A673 (cell line): ENCODE results near the gene SH3D21. TPM values are rescaled to one million over a fixed set of nuclear protein-coding genes. Genes with fewer than 3 reads are reported as not detected.

ENCODE experiments used
- BruUV-seq: library from RNA; stranded (reverse); fragments of 400-500 nt; replicated peaks from 2 replicates; lab custom pipeline; 2021; lab: Mats Ljungman, UMichigan
- CTCF ChIA-PET: fragments of 300-600 bp; sonication (Branson Sonifier 250); formaldehyde crosslinking; loops from one replicate; lab custom pipeline; 2022; ENCODE audit warnings: antibody characterized with exemption; lab: Charles Lee
- POLR2A ChIA-PET: fragments of 300-600 bp; sonication (Branson Sonifier 250); formaldehyde crosslinking; loops from one replicate; lab custom pipeline; 2022; ENCODE audit warnings: antibody characterized with exemption; ENCODE audit not compliant: low non-redundant PET; lab: Charles Lee
- DNase-seq: peaks from one replicate; pipeline ENCODE4 v3.0.0-alpha.2; 2015; ENCODE audit warnings: low spot score
- H3K27ac ChIP-seq: fragments of 200-600 bp; sonication (generic); 2 replicates; pipeline ENCODE4 v1.5.1; 2016; ENCODE audit warnings: mixed run types, low read depth, mild to moderate bottlenecking, mixed read lengths, antibody characterized with exemption, low read length; ENCODE audit not compliant: poor library complexity, severe bottlenecking
- H3K27me3 ChIP-seq: fragments of 200-600 bp; sonication (generic); replicated peaks from 2 replicates; pipeline ENCODE4 v1.6.1; 2017; ENCODE audit warnings: mixed run types, low read depth, mild to moderate bottlenecking, mixed read lengths, antibody characterized with exemption, low read length; ENCODE audit not compliant: insufficient read depth, poor library complexity
- H3K36me3 ChIP-seq: fragments of 200-600 bp; sonication (generic); 2 replicates; pipeline ENCODE4 v1.6.1; 2016; ENCODE audit warnings: mixed run types, mild to moderate bottlenecking, mixed read lengths, antibody characterized with exemption, low read length; ENCODE audit not compliant: insufficient read depth, poor library complexity, severe bottlenecking
- H3K4me1 ChIP-seq: fragments of 200-600 bp; sonication (generic); 2 replicates; pipeline ENCODE4 v1.6.1; 2017; ENCODE audit warnings: mixed run types, mild to moderate bottlenecking, mixed read lengths, antibody characterized with exemption, low read length; ENCODE audit not compliant: insufficient read depth, poor library complexity, severe bottlenecking
- H3K4me3 ChIP-seq: fragments of 200-600 bp; sonication (generic); 2 replicates; pipeline ENCODE4 v1.5.1; 2016; ENCODE audit warnings: low read depth, mixed run types, mild to moderate bottlenecking, mixed read lengths, low read length; ENCODE audit not compliant: poor library complexity, severe bottlenecking
- H3K9me3 ChIP-seq: fragments of 200-600 bp; sonication (generic); 2 replicates; pipeline ENCODE4 v1.6.1; 2016; ENCODE audit warnings: mixed run types, low read depth, mild to moderate bottlenecking, mixed read lengths, antibody characterized with exemption, low read length; ENCODE audit not compliant: poor library complexity, severe bottlenecking
- EZH2 ChIP-seq: fragments of 200-600 bp; sonication (generic); IDR thresholded peaks from 2 replicates; pipeline ENCODE4 v1.6.1; 2017; ENCODE audit warnings: borderline replicate concordance, low read depth, mild to moderate bottlenecking, mixed read lengths, antibody characterized with exemption, low read length; ENCODE audit not compliant: poor library complexity, severe bottlenecking
- intact Hi-C: fragments of 100-400 bp; cut with micrococcal nuclease; formaldehyde crosslinking; loops from one replicate; pipeline ENCODE4 v1.10.0; 2022; ENCODE audit not compliant: unreplicated experiment
- total RNA-seq: library from RNA; stranded (reverse); gene quantifications from 2 replicates; pipeline ENCODE4 v1.2.3, GENCODE V29; 2021
- TF ChIP-seq, protein P1 (sequence below): fragments of 300-800, 200-600 bp; sonication (generic); conservative IDR thresholded peaks from 2 replicates; pipeline ENCODE4 v1.5.1; 2017; ENCODE audit warnings: low read depth, mild to moderate bottlenecking, antibody characterized with exemption, low read length, moderate library complexity, mixed read lengths

The SH3D21 gene
- total RNA-seq, 1 experiment from 2014 or later = 2.9 TPM

DNA sequence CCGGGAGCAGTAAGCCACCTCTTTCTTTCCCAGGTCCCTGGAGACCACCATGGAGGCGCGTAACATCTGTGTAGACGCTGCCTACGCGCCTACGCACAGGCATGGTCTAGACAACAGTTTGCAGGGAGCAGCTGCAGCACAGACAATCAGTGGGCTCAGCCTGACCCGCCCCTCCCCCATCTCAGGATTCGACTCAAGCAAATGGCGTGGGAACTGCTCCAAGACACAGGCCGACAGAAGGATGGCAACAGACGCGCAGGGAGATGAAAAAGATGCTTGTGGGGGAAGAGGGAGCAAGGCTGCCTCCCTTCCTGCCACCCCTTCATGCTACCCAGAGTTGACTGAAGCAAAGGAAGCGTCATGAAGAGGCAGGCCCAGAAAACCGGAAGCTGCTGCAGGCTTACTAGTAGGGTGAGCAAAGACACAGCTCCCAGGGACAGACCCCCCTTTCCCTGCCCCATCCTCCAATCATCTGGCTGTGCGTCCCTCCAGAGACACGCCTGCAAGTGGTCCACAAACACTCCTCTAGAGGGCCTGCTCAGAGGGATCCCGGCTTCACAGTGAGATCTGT is 60.0 kb downstream of the SH3D21 start:
- ChIA-PET CTCF (interaction anchor here (0.8 to 1.2 kb wide), 4 partner anchors 8 to 217 kb away, joined by 3 read pairs; partner anchors contain the start of gene TRAPPC3), POLR2A (interaction anchor here (0.6 kb wide), 1 partner anchor 85 kb away, joined by 10 read pairs; no protein-coding TSS in a partner anchor)
- DNase-seq = peak; percentile 92
- no peaks in the 10 kb centered on the region for H3K9me3 ChIP-seq
- H3K27me3 ChIP-seq = no peaks in the 10 kb centered on the region
- H3K36me3 ChIP-seq = peaks cover 26% of the 10 kb centered on the region
- peaks cover 24% of the 10 kb centered on the region for H3K4me1 ChIP-seq
- no peak overlapping the region for H3K4me3 ChIP-seq
- intact Hi-C loops = loop anchor here (1.0 kb wide), 1 partner anchor 217 kb away; the partner anchor contains the start of gene TRAPPC3
- BruUV-seq = no TSS peak
- no peak for TF ChIP-seq EZH2
- TF ChIP-seq, protein P1, sequence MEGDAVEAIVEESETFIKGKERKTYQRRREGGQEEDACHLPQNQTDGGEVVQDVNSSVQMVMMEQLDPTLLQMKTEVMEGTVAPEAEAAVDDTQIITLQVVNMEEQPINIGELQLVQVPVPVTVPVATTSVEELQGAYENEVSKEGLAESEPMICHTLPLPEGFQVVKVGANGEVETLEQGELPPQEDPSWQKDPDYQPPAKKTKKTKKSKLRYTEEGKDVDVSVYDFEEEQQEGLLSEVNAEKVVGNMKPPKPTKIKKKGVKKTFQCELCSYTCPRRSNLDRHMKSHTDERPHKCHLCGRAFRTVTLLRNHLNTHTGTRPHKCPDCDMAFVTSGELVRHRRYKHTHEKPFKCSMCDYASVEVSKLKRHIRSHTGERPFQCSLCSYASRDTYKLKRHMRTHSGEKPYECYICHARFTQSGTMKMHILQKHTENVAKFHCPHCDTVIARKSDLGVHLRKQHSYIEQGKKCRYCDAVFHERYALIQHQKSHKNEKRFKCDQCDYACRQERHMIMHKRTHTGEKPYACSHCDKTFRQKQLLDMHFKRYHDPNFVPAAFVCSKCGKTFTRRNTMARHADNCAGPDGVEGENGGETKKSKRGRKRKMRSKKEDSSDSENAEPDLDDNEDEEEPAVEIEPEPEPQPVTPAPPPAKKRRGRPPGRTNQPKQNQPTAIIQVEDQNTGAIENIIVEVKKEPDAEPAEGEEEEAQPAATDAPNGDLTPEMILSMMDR = no peak; the same call in 1 of the 2 replicates
- peak overlapping the region; percentile 62 for H3K27ac ChIP-seq

DNA sequence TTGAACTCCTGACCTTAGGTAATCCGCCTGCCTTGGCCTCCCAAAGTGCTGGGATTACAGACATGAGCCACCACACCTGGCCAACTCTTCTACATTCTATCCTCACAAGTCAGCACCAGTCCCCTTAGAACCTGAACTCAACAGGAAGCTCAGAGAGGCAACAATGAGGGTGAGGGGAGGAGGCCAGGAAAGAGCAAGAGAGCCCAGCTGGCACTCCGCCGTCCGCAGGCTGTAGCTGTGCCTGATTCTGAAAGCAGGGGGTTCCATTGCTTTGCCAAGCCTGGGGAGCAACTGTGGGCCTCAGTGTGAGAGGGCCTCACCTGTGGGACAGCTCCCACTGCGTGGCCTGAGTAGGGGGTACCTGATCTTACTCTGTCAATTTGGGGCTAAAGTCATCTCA is 60.9 kb downstream of the SH3D21 start:
- Histone ChIP-seq H3K27me3 (no peaks in the 10 kb centered on the region), H3K9me3 (no peaks in the 10 kb centered on the region), H3K27ac (no peak overlapping the region), H3K36me3 (peaks cover 22% of the 10 kb centered on the region), H3K4me1 (peaks cover 31% of the 10 kb centered on the region), H3K4me3 (no peak overlapping the region)
- no peak for DNase-seq
- TF ChIP-seq EZH2 = no peak
- TF ChIP-seq, protein P1 = no peak
- ChIA-PET POLR2A (no interaction called here), CTCF (interaction anchor here (1.1 to 1.2 kb wide), 2 partner anchors 9 to 20 kb away, joined by 3 read pairs; no protein-coding TSS in a partner anchor)
- intact Hi-C loops = no loop called here
- BruUV-seq = no TSS peak

DNA sequence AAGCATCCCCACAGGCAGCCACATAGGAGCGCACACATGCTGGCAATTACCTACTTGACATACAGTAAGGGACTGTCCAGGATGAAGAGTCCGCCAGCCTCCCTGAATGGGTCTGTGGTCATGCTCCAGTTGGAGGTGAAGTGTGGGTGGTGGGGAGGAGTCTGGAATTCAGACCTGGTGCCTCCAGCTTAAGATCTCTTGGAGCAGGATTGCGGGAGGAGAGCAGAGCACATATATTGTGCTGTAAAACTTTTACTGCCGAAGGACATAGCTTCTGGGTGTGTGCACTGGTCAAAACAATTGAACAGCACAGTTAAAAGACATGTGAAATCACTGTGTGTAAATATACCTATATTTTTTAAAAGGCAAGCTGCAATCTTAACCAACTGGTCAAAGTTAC is 61.6 kb downstream of the SH3D21 start:
- H3K36me3 ChIP-seq = peaks cover 15% of the 10 kb centered on the region
- no peak for TF ChIP-seq EZH2
- TF ChIP-seq, protein P1 = no peak
- no peak overlapping the region for H3K4me3 ChIP-seq
- H3K27ac ChIP-seq = peak overlapping the region; percentile 15
- ChIA-PET POLR2A (no interaction called here), CTCF (no interaction called here)
- no peak for DNase-seq
- H3K9me3 ChIP-seq = no peaks in the 10 kb centered on the region
- H3K4me1 ChIP-seq = peaks cover 38% of the 10 kb centered on the region
- BruUV-seq = no TSS peak
- no peaks in the 10 kb centered on the region for H3K27me3 ChIP-seq
- intact Hi-C loops = loop anchor here (2.0 kb wide), 1 partner anchor 269 kb away; no protein-coding TSS in a partner anchor
